ENCODE data around the gene PDE7B.
"Not testable (repeated sequence)": the region's sequence is repeated elsewhere in the genome, so short reads cannot be mapped to it uniquely, and the experiment has no call there.

Gene PDE7B

GRCh38 chr6:136073216-136073615 is 221.7 kb downstream of the PDE7B start:
- no peak for DNase-seq (ENCODE audit: low spot score)

GRCh38 chr6:136076496-136076895 is 225.0 kb downstream of the PDE7B start:
- DNase-seq (ENCODE audit: low spot score): peak; percentile 28

- peak; percentile 77 for DNase-seq (ENCODE audit: low spot score)
Measured at GRCh38 chr6:136077834-136078576, 226.5 kb downstream of the PDE7B start.

GRCh38 chr6:136079701-136080565 is 228.4 kb downstream of the PDE7B start:
- no peak for DNase-seq (ENCODE audit: low spot score)

- DNase-seq (ENCODE audit: low spot score): no peak
Measured at GRCh38 chr6:136083540-136083939, 232.0 kb downstream of the PDE7B start.

GRCh38 chr6:136084403-136084802 is 232.9 kb downstream of the PDE7B start:
- no peak for DNase-seq (ENCODE audit: low spot score)

GRCh38 chr6:136085370-136086115 is 234.0 kb downstream of the PDE7B start:
- peak; percentile 23 for DNase-seq (ENCODE audit: low spot score)

GRCh38 chr6:136086686-136087085 is 235.2 kb downstream of the PDE7B start:
- DNase-seq (ENCODE audit: low spot score): no peak

- DNase-seq (ENCODE audit: low spot score): no peak
Measured at GRCh38 chr6:136087986-136088385, 236.5 kb downstream of the PDE7B start.

GRCh38 chr6:136088693-136089092 is 237.2 kb downstream of the PDE7B start:
- DNase-seq (ENCODE audit: low spot score): no peak

GRCh38 chr6:136089876-136090275 is 238.4 kb downstream of the PDE7B start:
- DNase-seq (ENCODE audit: low spot score): no peak

GRCh38 chr6:136090929-136091328 is 239.4 kb downstream of the PDE7B start:
- peak; percentile 46 for DNase-seq (ENCODE audit: low spot score)

GRCh38 chr6:136092897-136093296 is 241.4 kb downstream of the PDE7B start:
- DNase-seq (ENCODE audit: low spot score): no peak

- DNase-seq (ENCODE audit: low spot score): no peak
Measured at GRCh38 chr6:136093835-136094234, 242.3 kb downstream of the PDE7B start.

- no peak for DNase-seq (ENCODE audit: low spot score)
Measured at GRCh38 chr6:136094812-136095211, 243.3 kb downstream of the PDE7B start.

- DNase-seq (ENCODE audit: low spot score): peak; percentile 57
Measured at GRCh38 chr6:136095986-136096385, 244.5 kb downstream of the PDE7B start.

- no peak for DNase-seq (ENCODE audit: low spot score)
Measured at GRCh38 chr6:136102991-136103688, 251.6 kb downstream of the PDE7B start.

- DNase-seq (ENCODE audit: low spot score): peak; percentile 40
Measured at GRCh38 chr6:136103763-136104311, 252.3 kb downstream of the PDE7B start.

GRCh38 chr6:136104556-136104955 is 253.1 kb downstream of the PDE7B start:
- DNase-seq (ENCODE audit: low spot score): no peak

GRCh38 chr6:136105797-136106196 is 254.3 kb downstream of the PDE7B start:
- DNase-seq (ENCODE audit: low spot score): not testable (repeated sequence)

GRCh38 chr6:136108361-136108945 is 257.0 kb downstream of the PDE7B start:
- DNase-seq (ENCODE audit: low spot score): no peak

Data from AG20443 (cell line).